H9 (cell line): Measurements from ENCODE around the gene UHRF1. TPM values are rescaled to one million over a fixed set of nuclear protein-coding genes. Genes with fewer than 3 reads are reported as not detected.

ENCODE experiments used
- DNase-seq: peaks from one replicate; pipeline ENCODE4 v3.0.0-alpha.2; 2017
- H2AFZ ChIP-seq: one replicate; pipeline ENCODE4 v1.6.1; 2013; ENCODE audit warnings: mild to moderate bottlenecking, low read length, control low read depth, moderate library complexity
- H2AK5ac ChIP-seq: 2 replicates; pipeline ENCODE4 v1.6.1; 2013; ENCODE audit warnings: low read length, control low read depth, mixed read lengths; ENCODE audit not compliant: insufficient read length
- H2BK120ac ChIP-seq: one replicate; pipeline ENCODE4 v1.6.1; 2013; ENCODE audit warnings: low read depth, mild to moderate bottlenecking, low read length, control low read depth, inconsistent platforms; ENCODE audit not compliant: poor library complexity, severe bottlenecking
- H2BK12ac ChIP-seq: 2 replicates; pipeline ENCODE4 v1.6.1; 2013; ENCODE audit warnings: low read length, control low read depth, mixed read lengths, low read depth; ENCODE audit not compliant: insufficient read length
- H2BK15ac ChIP-seq: 2 replicates; pipeline ENCODE4 v1.6.1; 2013; ENCODE audit warnings: low read depth, low read length, control low read depth
- H2BK20ac ChIP-seq: one replicate; pipeline ENCODE4 v1.6.1; 2013; ENCODE audit warnings: low read depth, mild to moderate bottlenecking, low read length, control low read depth, inconsistent platforms; ENCODE audit not compliant: poor library complexity, severe bottlenecking
- H2BK5ac ChIP-seq: 2 replicates; pipeline ENCODE4 v1.6.1; 2013; ENCODE audit warnings: low read length, control low read depth, mixed read lengths; ENCODE audit not compliant: insufficient read length
- H3K14ac ChIP-seq: 2 replicates; pipeline ENCODE4 v1.6.1; 2013; ENCODE audit warnings: low read length, control low read depth; ENCODE audit not compliant: insufficient read depth
- H3K18ac ChIP-seq: 2 replicates; pipeline ENCODE4 v1.6.1; 2013; ENCODE audit warnings: low read depth, mild to moderate bottlenecking, mixed read lengths, low read length, control low read depth; ENCODE audit not compliant: insufficient read length
- H3K23ac ChIP-seq: 2 replicates; pipeline ENCODE4 v1.6.1; 2013; ENCODE audit warnings: low read length, control low read depth, mixed read lengths, low read depth; ENCODE audit not compliant: insufficient read length
- H3K23me2 ChIP-seq: 2 replicates; pipeline ENCODE4 v1.6.1; 2013; ENCODE audit warnings: low read depth, mild to moderate bottlenecking, mixed read lengths, low read length, control low read depth; ENCODE audit not compliant: insufficient read length, poor library complexity, severe bottlenecking
- H3K27ac ChIP-seq: 2 replicates; pipeline ENCODE4 v1.5.1; 2013; ENCODE audit warnings: low read length, control low read depth, mixed read lengths, low read depth; ENCODE audit not compliant: insufficient read length
- H3K27me3 ChIP-seq: 2 replicates; pipeline ENCODE4 v1.6.1; 2013; ENCODE audit warnings: low read length, control low read depth, inconsistent platforms; ENCODE audit not compliant: insufficient read depth
- H3K4ac ChIP-seq: 2 replicates; pipeline ENCODE4 v1.6.1; 2013; ENCODE audit warnings: low read depth, mild to moderate bottlenecking, control low read depth, inconsistent platforms, low read length, moderate library complexity
- H3K4me1 ChIP-seq: 2 replicates; pipeline ENCODE4 v1.6.1; 2013; ENCODE audit warnings: low read length, control low read depth, inconsistent platforms; ENCODE audit not compliant: insufficient read depth
- H3K4me2 ChIP-seq: 2 replicates; pipeline ENCODE4 v1.6.1; 2013; ENCODE audit warnings: low read length, control low read depth, mixed read lengths; ENCODE audit not compliant: insufficient read length, insufficient read depth
- H3K56ac ChIP-seq: 2 replicates; pipeline ENCODE4 v1.6.1; 2013; ENCODE audit warnings: low read depth, mild to moderate bottlenecking, mixed read lengths, low read length, control low read depth; ENCODE audit not compliant: insufficient read length
- H3K79me1 ChIP-seq: 2 replicates; pipeline ENCODE4 v1.6.1; 2013; ENCODE audit warnings: low read depth, mild to moderate bottlenecking, moderate library complexity, low read length, control low read depth, inconsistent platforms; ENCODE audit not compliant: insufficient read depth, poor library complexity, severe bottlenecking
- H3K79me2 ChIP-seq: 2 replicates; pipeline ENCODE4 v1.6.1; 2013; ENCODE audit warnings: low read length, control low read depth, inconsistent platforms; ENCODE audit not compliant: insufficient read depth
- H3K9ac ChIP-seq: 2 replicates; pipeline ENCODE4 v1.6.1; 2013; ENCODE audit warnings: low read length, control low read depth, mixed read lengths; ENCODE audit not compliant: insufficient read length; ENCODE audit errors: extremely low read depth
- H3K9me3 ChIP-seq: one replicate; pipeline ENCODE4 v1.6.1; 2013; ENCODE audit warnings: low read depth, low read length, inconsistent platforms; ENCODE audit not compliant: control insufficient read depth
- H3T11ph ChIP-seq: one replicate; pipeline ENCODE4 v1.6.1; 2013; ENCODE audit warnings: mild to moderate bottlenecking, low read length, control low read depth, inconsistent platforms
- H4K20me1 ChIP-seq: one replicate; pipeline ENCODE4 v1.6.1; 2013; ENCODE audit not compliant: control insufficient read depth, insufficient read length, insufficient read depth
- H4K5ac ChIP-seq: 2 replicates; pipeline ENCODE4 v1.6.1; 2013; ENCODE audit warnings: low read depth, mild to moderate bottlenecking, mixed read lengths, low read length, control low read depth; ENCODE audit not compliant: insufficient read length
- H4K8ac ChIP-seq: replicated peaks from 2 replicates; pipeline ENCODE4 v1.6.1; 2013; ENCODE audit warnings: low read length, control low read depth, mixed read lengths, low read depth; ENCODE audit not compliant: insufficient read length
- H4K91ac ChIP-seq: 2 replicates; pipeline ENCODE4 v1.6.1; 2013; ENCODE audit warnings: low read depth, mild to moderate bottlenecking, moderate library complexity, mixed read lengths, low read length, control low read depth; ENCODE audit not compliant: insufficient read length
- H3K27ac Mint-ChIP-seq, 3 experiments: 2 replicates in 2 of 3; 3 replicates in 1 of 3; pipeline ENCODE4 v1.8.0; 2020 to 2021; ENCODE audit warnings: mixed read lengths in 3 of 3, mild to moderate bottlenecking in 1 of 3, moderate library complexity in 1 of 3
- H3K27me3 Mint-ChIP-seq: 2 replicates; pipeline ENCODE4 v1.8.0; 2021; ENCODE audit warnings: low read depth, mild to moderate bottlenecking, moderate library complexity, mixed read lengths
- H3K36me3 Mint-ChIP-seq, 3 experiments: 2 replicates in 2 of 3; 3 replicates in 1 of 3; pipeline ENCODE4 v1.8.0; 2020 to 2021; ENCODE audit warnings: low read depth in 3 of 3, mixed read lengths in 3 of 3; ENCODE audit not compliant: insufficient read depth in 1 of 3
- H3K4me1 Mint-ChIP-seq, 2 experiments: 2 replicates each; pipeline ENCODE4 v1.8.0; 2020; ENCODE audit warnings: mixed read lengths in 2 of 2
- H3K4me3 Mint-ChIP-seq, 2 experiments: 2 replicates in 1 of 2; 3 replicates in 1 of 2; pipeline ENCODE4 v1.8.0; 2020 to 2021; ENCODE audit warnings: mild to moderate bottlenecking in 2 of 2, mixed read lengths in 2 of 2, moderate library complexity in 1 of 2
- H3K9me3 Mint-ChIP-seq, 2 experiments: 2 replicates in 1 of 2; 3 replicates in 1 of 2; pipeline ENCODE4 v1.8.0; 2020; ENCODE audit warnings: mild to moderate bottlenecking in 2 of 2, mixed read lengths in 2 of 2, moderate library complexity in 1 of 2
- CTCF ChIP-seq: fragments of 200-600 bp; sonication (generic); conservative IDR thresholded peaks from 3 replicates; pipeline ENCODE4 v1.8.0; 2021; ENCODE audit warnings: antibody characterized with exemption, mild to moderate bottlenecking
- WGBS: extraction: QIAGEN DNeasy Blood & Tissue Kit; methylation state at CpG from one replicate; pipeline ENCODE4 v1.1.7; 2013; ENCODE audit warnings: missing lambda C conversion rate, low lambda C conversion rate, mixed read lengths; ENCODE audit not compliant: insufficient read length; ENCODE audit errors: extremely low coverage; 5-methylcytosine and 5-hydroxymethylcytosine counted together
- total RNA-seq: library from RNA; stranded (reverse); gene quantifications from 2 replicates; pipeline ENCODE4 v1.2.1, GENCODE V29; 2021

The UHRF1 gene
- total RNA-seq, 1 experiment from 2014 or later = 106 TPM

DNA sequence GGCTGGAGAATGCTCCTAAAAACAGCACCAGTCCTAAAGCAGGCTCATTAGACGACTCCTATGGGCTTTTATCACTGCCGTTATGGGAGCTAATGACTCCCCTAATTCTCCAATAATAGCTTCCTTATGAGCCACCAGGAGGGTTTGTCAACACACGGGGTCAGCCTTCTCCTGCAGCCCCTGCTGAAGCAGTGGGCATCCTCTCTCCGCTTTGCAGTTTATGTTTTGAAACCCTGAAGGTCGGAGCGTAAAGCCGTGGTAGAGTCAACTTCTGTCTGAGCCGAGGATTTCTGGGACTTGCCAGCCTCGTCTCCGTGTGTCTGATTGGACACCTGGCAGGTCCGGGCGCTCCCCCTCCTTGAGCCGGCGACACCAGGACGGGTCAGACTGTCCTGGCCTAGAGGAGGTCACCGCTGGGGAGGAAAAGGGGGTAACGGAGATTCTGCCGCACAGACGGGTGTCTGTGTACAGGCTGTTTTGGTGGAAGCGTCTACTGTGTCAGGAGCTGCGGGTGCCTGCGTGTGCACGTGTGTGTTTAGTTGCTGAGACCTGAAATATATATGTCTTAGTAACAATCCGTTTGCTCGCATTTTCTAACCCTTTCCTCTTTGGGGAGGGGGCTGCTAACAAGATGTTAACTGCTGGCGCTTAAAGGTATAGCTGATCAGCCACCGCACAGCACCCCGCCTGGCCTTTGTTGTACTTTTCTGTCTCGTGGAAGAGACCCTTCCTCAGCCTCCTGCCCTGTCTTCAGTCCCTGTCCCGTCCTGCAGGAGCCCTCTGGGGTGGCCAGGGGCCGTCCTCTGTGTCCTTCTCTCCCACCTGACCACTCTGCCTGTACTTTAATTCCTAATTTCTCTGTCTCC, 61.5 kb downstream of the UHRF1 start:
- no peak overlapping the region for H3K23ac ChIP-seq
- Mint-ChIP-seq H3K27ac (peak overlapping the region in 2 of 3 experiments; percentile 42 to 54; a peak in 4 of 7 replicates), H3K4me1 (peaks cover 34 to 47% of the 10 kb centered on the region in 2 experiments), H3K4me3 (peak overlapping the region; percentile 88 to 97), H3K27me3 (peaks cover 5% of the 10 kb centered on the region), H3K9me3 (no peaks in the 10 kb centered on the region; a peak in 1 of 5 replicates), H3K36me3 (peaks cover 0 to 5% (median 0%) of the 10 kb centered on the region in 3 experiments; a peak in 4 of 7 replicates)
- H3K23me2 ChIP-seq = peaks cover 12% of the 10 kb centered on the region
- peaks cover 7% of the 10 kb centered on the region; the same call in 1 of the 2 replicates for H3K79me2 ChIP-seq
- no peak overlapping the region for H2BK5ac ChIP-seq
- no peaks in the 10 kb centered on the region for H3K27me3 ChIP-seq
- H2BK12ac ChIP-seq = no peak overlapping the region
- WGBS = no CpG with 5 or more reads among the region's 31 CpGs
- no peak overlapping the region for H2BK120ac ChIP-seq
- no peak overlapping the region for H2AK5ac ChIP-seq
- H4K20me1 ChIP-seq = peaks cover 2% of the 10 kb centered on the region
- H2AFZ ChIP-seq = no peak overlapping the region
- no peak overlapping the region for H3K14ac ChIP-seq
- H3K9me3 ChIP-seq = no peaks in the 10 kb centered on the region
- no peak for TF ChIP-seq CTCF
- H3T11ph ChIP-seq = no peak overlapping the region
- no peak for DNase-seq
- H3K9ac ChIP-seq = no peak overlapping the region
- H3K4me2 ChIP-seq = peak overlapping the region; percentile 72
- no peak overlapping the region for H4K91ac ChIP-seq
- no peak overlapping the region for H2BK15ac ChIP-seq
- H3K27ac ChIP-seq = no peak overlapping the region
- H4K8ac ChIP-seq = no peak overlapping the region
- H4K5ac ChIP-seq = no peak overlapping the region
- H3K79me1 ChIP-seq = no peaks in the 10 kb centered on the region
- H3K18ac ChIP-seq = no peak overlapping the region
- no peaks in the 10 kb centered on the region for H3K4me1 ChIP-seq
- no peak overlapping the region for H3K4ac ChIP-seq
- no peak overlapping the region for H2BK20ac ChIP-seq
- H3K56ac ChIP-seq = no peak overlapping the region
